KG1 (cell line): Measurements from ENCODE around the gene MATCAP1.

Source experiments
- DNase-seq: peaks from one replicate; lab custom pipeline; 2025; lab: John Stamatoyannopoulos, UW

The MATCAP1 gene

GRCh38 chr16:67170949-67171649 is 12.7 kb downstream of the MATCAP1 start:
- no peak for DNase-seq

GRCh38 chr16:67170168-67170948 is 13.4 kb downstream of the MATCAP1 start, which contains the start of gene NOL3:
NOL3 (plus strand) TSS chr16:67170538.
- DNase-seq = no peak

GRCh38 chr16:67169642-67170167 is 14.1 kb downstream of the MATCAP1 start:
- DNase-seq = no peak

- no peak for DNase-seq
These were observed 14.7 kb downstream of the MATCAP1 start for GRCh38 chr16:67169011-67169451.

GRCh38 chr16:67167588-67167987 is 16.2 kb downstream of the MATCAP1 start:
- DNase-seq = no peak

GRCh38 chr16:67166598-67167168 is 17.1 kb downstream of the MATCAP1 start:
- DNase-seq = no peak

GRCh38 chr16:67166110-67166547 is 17.6 kb downstream of the MATCAP1 start:
- DNase-seq = no peak

DNA sequence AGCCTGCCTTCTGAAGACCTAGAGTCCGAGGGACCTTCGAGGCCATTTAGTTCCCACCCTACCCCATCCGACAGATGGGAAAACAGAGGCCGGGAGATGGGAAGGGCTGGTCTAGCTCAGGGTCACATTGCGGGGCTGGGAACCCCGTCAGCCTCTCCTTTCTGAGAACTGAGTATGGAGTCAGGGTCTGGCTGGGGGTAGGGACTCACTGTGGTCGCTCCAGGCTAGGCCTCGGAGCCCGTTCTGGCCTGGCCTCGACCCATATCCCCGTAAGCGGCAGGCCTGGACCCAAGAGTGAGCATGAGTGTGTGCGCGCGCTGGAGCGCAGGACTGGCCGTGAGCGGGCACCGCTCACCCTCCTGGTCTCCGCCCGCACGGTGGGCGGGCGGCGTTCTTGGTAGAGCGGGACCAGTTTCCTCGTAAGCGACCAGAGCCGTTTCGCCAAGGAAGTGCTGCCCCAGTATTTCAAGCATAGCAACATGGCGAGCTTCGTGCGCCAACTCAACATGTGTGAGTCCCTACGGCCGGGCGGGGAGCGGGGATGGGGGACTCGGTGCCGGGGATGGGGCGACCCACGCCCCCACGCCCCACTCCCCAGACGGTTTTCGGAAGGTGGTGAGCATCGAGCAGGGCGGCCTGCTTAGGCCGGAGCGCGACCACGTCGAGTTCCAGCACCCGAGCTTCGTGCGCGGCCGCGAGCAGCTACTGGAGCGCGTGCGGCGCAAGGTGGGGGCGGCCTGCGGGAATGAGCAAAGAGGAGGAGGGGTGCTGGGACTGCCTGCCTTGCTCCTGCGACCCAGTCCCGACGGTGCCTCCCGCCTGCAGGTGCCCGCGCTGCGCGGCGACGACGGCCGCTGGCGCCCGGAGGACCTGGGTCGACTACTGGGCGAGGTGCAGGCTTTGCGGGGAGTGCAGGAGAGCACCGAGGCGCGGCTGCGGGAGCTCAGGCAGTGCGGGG is 18.4 kb downstream of the MATCAP1 start:
- DNase-seq = no peak

DNA sequence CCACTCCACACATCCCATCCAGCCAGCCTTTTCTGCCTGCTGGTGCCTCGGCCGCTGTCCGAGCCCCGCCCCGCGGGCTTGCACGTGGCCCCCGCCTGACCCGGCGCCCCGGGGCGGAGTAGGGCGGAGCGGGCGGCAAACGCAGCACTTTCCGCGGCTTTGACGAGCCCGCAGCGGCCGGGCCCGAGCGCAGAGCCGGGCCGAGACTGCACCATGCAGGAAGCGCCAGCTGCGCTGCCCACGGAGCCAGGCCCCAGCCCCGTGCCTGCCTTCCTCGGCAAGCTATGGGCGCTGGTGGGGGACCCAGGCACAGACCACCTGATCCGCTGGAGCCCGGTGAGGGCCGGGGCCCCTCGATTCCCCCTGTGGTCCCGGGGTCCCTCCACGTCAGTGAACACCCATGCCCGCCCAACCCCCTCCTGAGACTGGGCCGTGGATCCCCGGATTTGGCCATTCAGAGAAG is 19.1 kb downstream of the MATCAP1 start, which contains the start of gene HSF4:
HSF4 (plus strand) TSS at position 147 of the 463 bp plus-strand sequence; CDS start at position 214, 67 bp downstream.
- no peak for DNase-seq

DNA sequence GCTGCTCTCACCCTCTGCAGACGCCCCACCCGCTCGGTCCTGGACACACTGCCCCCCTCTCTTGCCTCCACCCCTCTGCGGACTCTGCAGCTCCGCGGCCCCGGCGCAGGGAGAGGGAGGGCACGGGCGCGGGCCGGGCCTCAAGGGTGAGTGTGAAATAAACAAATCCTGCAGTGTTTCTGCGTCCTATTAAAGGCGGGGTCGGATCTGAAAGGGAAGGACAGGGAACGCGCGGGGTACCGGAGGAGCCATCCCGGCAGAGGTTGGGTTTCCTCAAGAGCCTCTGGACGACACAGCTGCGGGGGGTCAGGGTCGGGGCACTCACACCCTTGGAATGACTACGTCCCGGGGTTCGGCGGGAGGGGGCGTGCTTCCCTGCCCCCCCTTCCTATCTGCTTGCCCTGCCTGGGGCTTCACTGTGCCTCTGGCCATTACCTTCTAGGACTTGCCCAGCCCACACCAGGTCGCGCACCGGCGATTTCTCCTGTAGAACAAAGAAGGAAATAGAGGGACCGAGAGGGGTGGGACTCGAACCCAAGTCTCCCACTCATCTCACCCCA is 19.7 kb downstream of the MATCAP1 start:
- no peak for DNase-seq

DNA sequence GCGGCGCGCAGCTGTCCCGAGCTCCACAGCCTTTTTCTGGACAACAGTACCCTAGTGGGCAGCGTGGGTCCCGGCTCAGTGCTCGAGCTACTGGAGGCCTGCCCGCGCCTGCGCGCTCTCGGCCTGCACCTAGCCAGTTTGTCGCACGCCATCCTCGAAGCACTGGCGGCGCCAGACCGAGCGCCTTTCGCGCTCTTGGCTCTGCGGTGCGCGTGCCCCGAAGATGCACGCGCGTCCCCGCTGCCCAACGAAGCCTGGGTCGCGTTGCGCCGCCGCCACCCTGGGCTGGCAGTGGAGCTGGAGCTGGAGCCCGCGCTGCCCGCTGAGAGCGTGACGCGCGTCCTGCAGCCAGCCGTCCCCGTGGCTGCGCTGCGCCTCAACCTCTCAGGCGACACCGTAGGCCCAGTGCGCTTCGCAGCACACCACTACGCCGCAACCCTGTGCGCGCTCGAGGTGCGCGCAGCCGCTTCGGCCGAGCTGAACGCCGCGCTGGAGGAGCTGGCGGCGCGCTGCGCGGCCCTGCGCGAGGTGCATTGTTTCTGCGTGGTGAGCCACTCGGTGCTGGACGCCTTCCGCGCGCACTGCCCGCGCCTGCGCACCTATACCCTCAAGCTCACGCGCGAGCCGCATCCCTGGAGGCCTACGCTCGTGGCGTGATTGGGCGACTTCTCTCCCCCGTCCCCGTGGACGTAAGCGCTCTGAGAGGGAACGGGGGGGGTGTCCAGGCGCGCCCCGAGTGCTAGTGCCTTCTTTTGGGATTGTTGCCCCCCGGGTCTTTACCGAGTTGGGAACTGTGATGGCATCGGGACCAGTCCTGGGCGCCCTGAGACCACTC is 20.4 kb downstream of the MATCAP1 start:
- DNase-seq = no peak

DNA sequence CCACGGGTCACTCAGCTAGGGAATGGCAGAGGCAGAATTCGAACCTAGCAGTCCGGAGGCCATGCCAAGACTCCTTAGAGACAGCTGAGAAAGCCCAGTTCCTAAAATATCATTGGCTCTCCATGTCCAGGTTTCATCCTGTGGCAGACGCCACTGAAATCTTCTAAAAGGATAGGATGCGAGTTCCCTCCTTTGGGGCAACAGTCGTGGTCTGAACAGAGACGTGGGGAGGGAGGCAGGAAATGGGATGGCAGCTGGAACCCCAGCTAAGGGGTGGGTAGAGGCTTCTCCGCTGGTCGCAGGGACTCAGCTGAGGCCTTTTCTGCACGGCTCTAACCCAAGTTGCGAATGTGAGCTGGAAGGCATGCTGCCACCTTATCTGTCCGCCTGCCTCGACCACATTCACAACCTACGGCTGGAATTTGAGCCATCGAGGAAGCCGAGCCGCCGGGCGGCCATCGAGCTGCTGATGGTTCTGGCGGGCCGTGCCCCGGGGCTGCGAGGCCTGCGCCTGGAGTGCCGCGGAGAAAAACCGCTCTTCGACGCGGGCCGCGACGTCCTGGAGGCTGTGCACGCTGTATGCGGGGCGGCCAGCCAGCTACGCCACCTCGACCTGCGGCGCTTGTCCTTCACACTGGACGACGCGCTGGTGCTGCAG is 21.1 kb downstream of the MATCAP1 start:
- DNase-seq = no peak

DNA sequence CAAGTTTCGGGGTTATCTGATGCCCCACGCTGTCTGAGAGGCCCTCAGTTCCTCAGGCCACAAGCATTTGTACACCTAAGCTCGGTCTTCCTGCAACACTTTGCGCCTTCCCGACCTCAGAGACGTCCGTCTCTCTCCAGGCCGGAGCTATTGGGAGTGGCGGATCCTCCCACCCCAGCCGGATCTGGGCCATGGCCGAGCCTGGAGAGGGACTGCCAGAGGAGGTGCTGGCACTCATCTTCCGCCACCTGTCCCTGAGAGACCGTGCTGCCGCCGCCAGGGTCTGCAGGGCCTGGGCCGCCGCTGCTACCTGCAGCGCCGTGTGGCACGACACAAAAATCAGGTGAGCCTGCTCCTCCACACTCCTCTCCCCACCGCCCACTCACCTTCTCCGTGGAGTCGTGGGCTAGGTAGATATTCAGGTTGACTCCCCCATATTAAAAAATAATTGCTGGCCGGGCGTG is 22.1 kb downstream of the MATCAP1 start:
- no peak for DNase-seq

- no peak for DNase-seq
These were observed 24.8 kb downstream of the MATCAP1 start for GRCh38 chr16:67158637-67159600.

- no peak for DNase-seq
These were observed 25.7 kb downstream of the MATCAP1 start for GRCh38 chr16:67157892-67158635.

DNA sequence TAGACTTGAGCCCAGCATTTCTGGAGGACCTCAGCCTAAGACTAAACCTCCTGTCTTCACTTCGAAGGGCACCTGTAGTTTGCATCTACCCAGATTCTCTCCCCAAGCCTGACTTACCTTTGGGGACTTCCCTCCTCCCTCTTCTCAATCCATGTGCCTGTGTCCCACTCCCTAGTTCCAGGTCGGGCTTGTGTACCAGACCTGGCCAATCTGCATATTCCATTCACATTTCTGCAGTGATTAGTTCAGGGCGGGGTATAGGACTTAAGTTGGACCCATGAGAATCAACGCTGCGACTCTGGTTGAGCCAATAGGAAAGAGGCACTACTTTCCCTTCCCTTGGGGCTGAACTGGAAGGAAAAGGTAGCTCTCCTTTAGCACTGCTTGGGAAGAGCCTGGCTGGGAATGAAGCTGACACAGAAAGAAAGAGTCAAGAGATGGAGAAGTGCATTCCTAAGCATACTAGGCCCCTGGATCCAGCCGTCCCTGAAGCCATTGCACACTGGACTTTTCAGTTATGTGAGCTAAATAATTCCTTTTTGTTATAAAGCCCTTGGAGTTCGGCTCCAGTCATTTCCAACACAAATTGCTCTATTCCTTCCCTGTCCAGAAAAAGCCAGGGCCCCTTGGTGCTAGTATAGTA is 26.5 kb downstream of the MATCAP1 start:
- DNase-seq = no peak
